H9 (cell line): ENCODE measurements around the gene ZMYND8. TPM values are rescaled to one million over a fixed set of nuclear protein-coding genes. Genes with fewer than 3 reads are reported as not detected.

Experiments
- DNase-seq: peaks from one replicate; pipeline ENCODE4 v3.0.0-alpha.2; 2017
- H2AFZ ChIP-seq: one replicate; pipeline ENCODE4 v1.6.1; 2013; ENCODE audit warnings: mild to moderate bottlenecking, low read length, control low read depth, moderate library complexity
- H2AK5ac ChIP-seq: 2 replicates; pipeline ENCODE4 v1.6.1; 2013; ENCODE audit warnings: low read length, control low read depth, mixed read lengths; ENCODE audit not compliant: insufficient read length
- H2BK120ac ChIP-seq: one replicate; pipeline ENCODE4 v1.6.1; 2013; ENCODE audit warnings: low read depth, mild to moderate bottlenecking, low read length, control low read depth, inconsistent platforms; ENCODE audit not compliant: poor library complexity, severe bottlenecking
- H2BK12ac ChIP-seq: 2 replicates; pipeline ENCODE4 v1.6.1; 2013; ENCODE audit warnings: low read length, control low read depth, mixed read lengths, low read depth; ENCODE audit not compliant: insufficient read length
- H2BK15ac ChIP-seq: 2 replicates; pipeline ENCODE4 v1.6.1; 2013; ENCODE audit warnings: low read depth, low read length, control low read depth
- H2BK20ac ChIP-seq: one replicate; pipeline ENCODE4 v1.6.1; 2013; ENCODE audit warnings: low read depth, mild to moderate bottlenecking, low read length, control low read depth, inconsistent platforms; ENCODE audit not compliant: poor library complexity, severe bottlenecking
- H2BK5ac ChIP-seq: 2 replicates; pipeline ENCODE4 v1.6.1; 2013; ENCODE audit warnings: low read length, control low read depth, mixed read lengths; ENCODE audit not compliant: insufficient read length
- H3K14ac ChIP-seq: 2 replicates; pipeline ENCODE4 v1.6.1; 2013; ENCODE audit warnings: low read length, control low read depth; ENCODE audit not compliant: insufficient read depth
- H3K18ac ChIP-seq: 2 replicates; pipeline ENCODE4 v1.6.1; 2013; ENCODE audit warnings: low read depth, mild to moderate bottlenecking, mixed read lengths, low read length, control low read depth; ENCODE audit not compliant: insufficient read length
- H3K23ac ChIP-seq: 2 replicates; pipeline ENCODE4 v1.6.1; 2013; ENCODE audit warnings: low read length, control low read depth, mixed read lengths, low read depth; ENCODE audit not compliant: insufficient read length
- H3K23me2 ChIP-seq: 2 replicates; pipeline ENCODE4 v1.6.1; 2013; ENCODE audit warnings: low read depth, mild to moderate bottlenecking, mixed read lengths, low read length, control low read depth; ENCODE audit not compliant: insufficient read length, poor library complexity, severe bottlenecking
- H3K27ac ChIP-seq: 2 replicates; pipeline ENCODE4 v1.5.1; 2013; ENCODE audit warnings: low read length, control low read depth, mixed read lengths, low read depth; ENCODE audit not compliant: insufficient read length
- H3K27me3 ChIP-seq: 2 replicates; pipeline ENCODE4 v1.6.1; 2013; ENCODE audit warnings: low read length, control low read depth, inconsistent platforms; ENCODE audit not compliant: insufficient read depth
- H3K4ac ChIP-seq: 2 replicates; pipeline ENCODE4 v1.6.1; 2013; ENCODE audit warnings: low read depth, mild to moderate bottlenecking, control low read depth, inconsistent platforms, low read length, moderate library complexity
- H3K4me1 ChIP-seq: 2 replicates; pipeline ENCODE4 v1.6.1; 2013; ENCODE audit warnings: low read length, control low read depth, inconsistent platforms; ENCODE audit not compliant: insufficient read depth
- H3K4me2 ChIP-seq: 2 replicates; pipeline ENCODE4 v1.6.1; 2013; ENCODE audit warnings: low read length, control low read depth, mixed read lengths; ENCODE audit not compliant: insufficient read length, insufficient read depth
- H3K56ac ChIP-seq: 2 replicates; pipeline ENCODE4 v1.6.1; 2013; ENCODE audit warnings: low read depth, mild to moderate bottlenecking, mixed read lengths, low read length, control low read depth; ENCODE audit not compliant: insufficient read length
- H3K79me1 ChIP-seq: 2 replicates; pipeline ENCODE4 v1.6.1; 2013; ENCODE audit warnings: low read depth, mild to moderate bottlenecking, moderate library complexity, low read length, control low read depth, inconsistent platforms; ENCODE audit not compliant: insufficient read depth, poor library complexity, severe bottlenecking
- H3K79me2 ChIP-seq: 2 replicates; pipeline ENCODE4 v1.6.1; 2013; ENCODE audit warnings: low read length, control low read depth, inconsistent platforms; ENCODE audit not compliant: insufficient read depth
- H3K9ac ChIP-seq: 2 replicates; pipeline ENCODE4 v1.6.1; 2013; ENCODE audit warnings: low read length, control low read depth, mixed read lengths; ENCODE audit not compliant: insufficient read length; ENCODE audit errors: extremely low read depth
- H3K9me3 ChIP-seq: one replicate; pipeline ENCODE4 v1.6.1; 2013; ENCODE audit warnings: low read depth, low read length, inconsistent platforms; ENCODE audit not compliant: control insufficient read depth
- H3T11ph ChIP-seq: one replicate; pipeline ENCODE4 v1.6.1; 2013; ENCODE audit warnings: mild to moderate bottlenecking, low read length, control low read depth, inconsistent platforms
- H4K20me1 ChIP-seq: one replicate; pipeline ENCODE4 v1.6.1; 2013; ENCODE audit not compliant: control insufficient read depth, insufficient read length, insufficient read depth
- H4K5ac ChIP-seq: 2 replicates; pipeline ENCODE4 v1.6.1; 2013; ENCODE audit warnings: low read depth, mild to moderate bottlenecking, mixed read lengths, low read length, control low read depth; ENCODE audit not compliant: insufficient read length
- H4K8ac ChIP-seq: replicated peaks from 2 replicates; pipeline ENCODE4 v1.6.1; 2013; ENCODE audit warnings: low read length, control low read depth, mixed read lengths, low read depth; ENCODE audit not compliant: insufficient read length
- H4K91ac ChIP-seq: 2 replicates; pipeline ENCODE4 v1.6.1; 2013; ENCODE audit warnings: low read depth, mild to moderate bottlenecking, moderate library complexity, mixed read lengths, low read length, control low read depth; ENCODE audit not compliant: insufficient read length
- H3K27ac Mint-ChIP-seq, 3 experiments: 2 replicates in 2 of 3; 3 replicates in 1 of 3; pipeline ENCODE4 v1.8.0; 2020 to 2021; ENCODE audit warnings: mixed read lengths in 3 of 3, mild to moderate bottlenecking in 1 of 3, moderate library complexity in 1 of 3
- H3K27me3 Mint-ChIP-seq: 2 replicates; pipeline ENCODE4 v1.8.0; 2021; ENCODE audit warnings: low read depth, mild to moderate bottlenecking, moderate library complexity, mixed read lengths
- H3K36me3 Mint-ChIP-seq, 3 experiments: 2 replicates in 2 of 3; 3 replicates in 1 of 3; pipeline ENCODE4 v1.8.0; 2020 to 2021; ENCODE audit warnings: low read depth in 3 of 3, mixed read lengths in 3 of 3; ENCODE audit not compliant: insufficient read depth in 1 of 3
- H3K4me1 Mint-ChIP-seq, 2 experiments: 2 replicates each; pipeline ENCODE4 v1.8.0; 2020; ENCODE audit warnings: mixed read lengths in 2 of 2
- H3K4me3 Mint-ChIP-seq, 2 experiments: 2 replicates in 1 of 2; 3 replicates in 1 of 2; pipeline ENCODE4 v1.8.0; 2020 to 2021; ENCODE audit warnings: mild to moderate bottlenecking in 2 of 2, mixed read lengths in 2 of 2, moderate library complexity in 1 of 2
- H3K9me3 Mint-ChIP-seq, 2 experiments: 2 replicates in 1 of 2; 3 replicates in 1 of 2; pipeline ENCODE4 v1.8.0; 2020; ENCODE audit warnings: mild to moderate bottlenecking in 2 of 2, mixed read lengths in 2 of 2, moderate library complexity in 1 of 2
- WGBS: extraction: QIAGEN DNeasy Blood & Tissue Kit; methylation state at CpG from one replicate; pipeline ENCODE4 v1.1.7; 2013; ENCODE audit warnings: missing lambda C conversion rate, low lambda C conversion rate, mixed read lengths; ENCODE audit not compliant: insufficient read length; ENCODE audit errors: extremely low coverage; 5-methylcytosine and 5-hydroxymethylcytosine counted together
- total RNA-seq: library from RNA; stranded (reverse); gene quantifications from 2 replicates; pipeline ENCODE4 v1.2.1, GENCODE V29; 2021
- TF ChIP-seq, protein P1 (sequence below): fragments of 200-600 bp; sonication (generic); conservative IDR thresholded peaks from 3 replicates; pipeline ENCODE4 v1.8.0; 2021; ENCODE audit warnings: antibody characterized with exemption, mild to moderate bottlenecking

Gene ZMYND8
- total RNA-seq, 1 experiment from 2014 or later: 158 TPM

DNA sequence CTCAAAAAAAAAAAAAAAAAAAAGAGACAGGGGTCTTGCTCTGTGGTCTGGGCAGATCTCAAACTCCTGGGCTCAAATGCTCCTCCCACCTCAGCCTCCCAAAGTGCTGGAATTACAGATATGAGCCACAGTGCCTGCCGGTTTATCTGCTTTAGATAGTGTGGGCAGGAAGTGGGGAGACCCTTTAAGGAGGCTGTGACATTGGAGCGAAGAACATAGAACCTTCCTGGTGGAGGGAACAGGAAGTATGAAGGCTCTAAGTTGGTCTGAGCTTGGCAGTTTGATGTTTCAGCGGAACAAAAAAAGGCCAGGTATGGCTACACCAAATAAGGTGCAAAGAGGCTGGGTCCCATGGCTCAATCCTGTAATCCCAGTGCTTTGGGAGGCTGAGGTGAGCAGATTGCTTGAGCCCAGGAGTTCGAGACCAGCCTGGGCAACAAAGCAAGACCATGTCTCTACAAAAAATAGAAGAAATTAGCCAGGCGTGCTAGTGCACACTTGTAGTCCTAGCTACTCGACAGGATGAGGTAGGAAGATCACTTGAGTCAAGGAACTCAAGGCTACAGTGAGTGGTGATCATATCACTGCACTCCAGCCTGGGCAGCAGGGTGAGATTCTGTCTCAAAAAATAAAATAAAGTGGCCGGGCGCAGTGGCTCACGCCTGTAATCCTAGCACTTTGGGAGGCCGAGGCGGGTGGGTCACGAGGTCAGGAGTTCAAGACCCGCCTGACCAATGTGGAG, 8.7 kb upstream of the ZMYND8 start:
- H3K27ac Mint-ChIP-seq: peak overlapping the region; percentile 85 to 93 (median 93)
- no CpG with 5 or more reads among the region's 13 CpGs for WGBS

More for the DNA sequence above, 8.7 kb upstream of the ZMYND8 start:
- H4K5ac ChIP-seq: no peak overlapping the region
- peaks cover 6% of the 10 kb centered on the region; the same call in 1 of the 2 replicates for H3K4me1 ChIP-seq
- no peak overlapping the region for H3K9ac ChIP-seq
- Mint-ChIP-seq H3K4me3 (peak overlapping the region in 1 of 2 experiments; percentile 34; a peak in 1 of 5 replicates), H3K9me3 (no peaks in the 10 kb centered on the region; a peak in 1 of 5 replicates), H3K4me1 (peaks cover 44 to 49% of the 10 kb centered on the region in 2 experiments), H3K36me3 (peaks cover 22 to 42% (median 33%) of the 10 kb centered on the region in 3 experiments), H3K27me3 (no peaks in the 10 kb centered on the region)
- H2BK15ac ChIP-seq: no peak overlapping the region
- H3K27me3 ChIP-seq: no peaks in the 10 kb centered on the region
- peaks cover 2% of the 10 kb centered on the region for H3K79me1 ChIP-seq
- H3K18ac ChIP-seq: no peak overlapping the region
- H2AFZ ChIP-seq: no peak overlapping the region
- no peak overlapping the region for H4K8ac ChIP-seq
- no peak overlapping the region for H3K56ac ChIP-seq
- no peak for DNase-seq
- H2AK5ac ChIP-seq: no peak overlapping the region
- H3K79me2 ChIP-seq: peaks cover 47% of the 10 kb centered on the region; the same call in 1 of the 2 replicates
- H3K23me2 ChIP-seq: peaks cover 3% of the 10 kb centered on the region
- no peak overlapping the region for H2BK120ac ChIP-seq
- H2BK12ac ChIP-seq: no peak overlapping the region
- H3K23ac ChIP-seq: no peak overlapping the region
- H4K20me1 ChIP-seq: no peaks in the 10 kb centered on the region
- no peak overlapping the region for H3K27ac ChIP-seq
- H3K14ac ChIP-seq: no peak overlapping the region
- no peaks in the 10 kb centered on the region for H3K9me3 ChIP-seq
- TF ChIP-seq, protein P1, sequence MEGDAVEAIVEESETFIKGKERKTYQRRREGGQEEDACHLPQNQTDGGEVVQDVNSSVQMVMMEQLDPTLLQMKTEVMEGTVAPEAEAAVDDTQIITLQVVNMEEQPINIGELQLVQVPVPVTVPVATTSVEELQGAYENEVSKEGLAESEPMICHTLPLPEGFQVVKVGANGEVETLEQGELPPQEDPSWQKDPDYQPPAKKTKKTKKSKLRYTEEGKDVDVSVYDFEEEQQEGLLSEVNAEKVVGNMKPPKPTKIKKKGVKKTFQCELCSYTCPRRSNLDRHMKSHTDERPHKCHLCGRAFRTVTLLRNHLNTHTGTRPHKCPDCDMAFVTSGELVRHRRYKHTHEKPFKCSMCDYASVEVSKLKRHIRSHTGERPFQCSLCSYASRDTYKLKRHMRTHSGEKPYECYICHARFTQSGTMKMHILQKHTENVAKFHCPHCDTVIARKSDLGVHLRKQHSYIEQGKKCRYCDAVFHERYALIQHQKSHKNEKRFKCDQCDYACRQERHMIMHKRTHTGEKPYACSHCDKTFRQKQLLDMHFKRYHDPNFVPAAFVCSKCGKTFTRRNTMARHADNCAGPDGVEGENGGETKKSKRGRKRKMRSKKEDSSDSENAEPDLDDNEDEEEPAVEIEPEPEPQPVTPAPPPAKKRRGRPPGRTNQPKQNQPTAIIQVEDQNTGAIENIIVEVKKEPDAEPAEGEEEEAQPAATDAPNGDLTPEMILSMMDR: no peak
- no peak overlapping the region for H3K4me2 ChIP-seq
- no peak overlapping the region for H2BK20ac ChIP-seq
- no peak overlapping the region for H2BK5ac ChIP-seq
- no peak overlapping the region for H3T11ph ChIP-seq
- H3K4ac ChIP-seq: no peak overlapping the region
- H4K91ac ChIP-seq: no peak overlapping the region
